Activated T-cell treated with anti-CD3 and anti-CD28 coated beads for 24 hours (primary cell): ENCODE measurements around the gene EXD1.

Source experiments
- DNase-seq: peaks from one replicate; pipeline ENCODE4 v3.0.0-alpha.2; 2020; ENCODE audit warnings: low read depth

The EXD1 gene

DNA sequence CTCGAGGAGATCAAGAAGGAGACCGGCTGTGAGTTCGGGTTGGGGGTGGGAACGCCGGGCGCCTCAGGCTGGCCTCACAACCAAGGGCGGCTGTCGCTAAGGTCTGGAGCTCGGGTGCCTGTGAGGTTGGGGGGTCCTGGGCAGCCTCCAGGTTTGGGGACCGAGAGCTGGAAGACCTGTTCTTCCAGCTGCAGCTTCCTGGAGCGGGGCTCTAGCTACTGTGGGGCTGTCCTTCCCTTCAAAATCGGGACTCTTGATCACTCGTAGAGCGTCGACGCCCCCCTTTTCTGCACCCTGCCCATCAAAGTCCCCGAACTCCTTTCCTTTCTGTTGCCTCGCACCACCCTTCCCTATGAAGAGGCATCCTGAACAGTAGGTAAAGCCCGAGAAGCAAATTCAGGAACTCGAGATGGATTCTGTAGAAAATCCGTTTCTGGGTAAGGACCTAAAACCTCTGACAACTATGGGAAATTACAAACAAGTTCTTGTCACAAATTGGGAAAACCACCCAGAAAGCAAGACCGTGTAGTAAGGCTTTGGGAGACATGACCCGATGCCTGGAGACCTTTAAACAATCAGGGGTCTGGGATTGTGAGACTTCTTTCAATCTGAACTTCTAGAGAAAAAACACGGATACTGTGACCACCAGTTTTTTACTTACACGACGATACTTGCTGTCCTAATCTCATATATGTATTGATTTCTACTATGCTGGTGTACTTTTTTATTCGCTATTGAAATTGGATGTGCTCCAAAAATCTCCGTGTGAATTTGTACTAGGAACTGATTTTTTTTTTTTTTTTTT lies 1.1 kb upstream of the EXD1 start:
- DNase-seq: no peak

DNA sequence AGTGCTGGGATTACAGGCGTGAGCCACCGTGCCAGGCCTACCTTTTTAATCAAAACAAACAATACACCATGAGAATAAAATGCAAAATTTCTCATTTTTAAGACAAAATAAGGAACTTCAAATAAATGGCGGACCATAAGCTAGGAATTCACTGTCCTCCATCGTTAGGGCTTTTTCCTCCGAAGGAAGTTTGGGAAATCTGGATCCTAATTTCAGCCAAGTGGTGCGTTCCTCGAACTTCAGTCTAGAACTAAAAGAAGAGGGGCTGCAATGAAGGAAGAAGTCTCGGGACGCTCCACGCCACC lies 260 bp downstream of the EXD1 start:
- DNase-seq: no peak

GRCh38 chr15:41219381-41219780 lies 11.2 kb downstream of the EXD1 start:
- DNase-seq: no peak

DNA sequence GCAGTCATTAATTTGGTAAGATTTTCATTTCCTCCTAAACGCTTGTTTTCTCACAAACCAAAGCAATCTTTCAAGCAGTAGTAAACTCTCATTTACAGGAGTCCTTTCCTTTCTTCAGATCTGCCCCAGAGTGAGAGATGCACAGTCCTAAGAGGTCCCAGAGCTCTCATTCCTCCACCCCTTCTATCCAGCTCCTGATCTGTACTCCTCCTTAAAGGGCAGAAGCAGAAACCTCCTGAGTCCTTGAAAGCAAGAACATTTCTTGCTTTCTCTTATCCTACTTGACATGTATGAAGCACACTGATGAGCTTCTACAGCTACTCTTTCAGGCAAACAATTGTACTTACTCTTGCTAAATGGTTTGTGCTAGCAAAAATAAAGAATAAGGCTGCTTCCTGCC lies 11.7 kb downstream of the EXD1 start:
- no peak for DNase-seq

GRCh38 chr15:41215708-41216107 lies 14.8 kb downstream of the EXD1 start:
- no peak for DNase-seq

DNA sequence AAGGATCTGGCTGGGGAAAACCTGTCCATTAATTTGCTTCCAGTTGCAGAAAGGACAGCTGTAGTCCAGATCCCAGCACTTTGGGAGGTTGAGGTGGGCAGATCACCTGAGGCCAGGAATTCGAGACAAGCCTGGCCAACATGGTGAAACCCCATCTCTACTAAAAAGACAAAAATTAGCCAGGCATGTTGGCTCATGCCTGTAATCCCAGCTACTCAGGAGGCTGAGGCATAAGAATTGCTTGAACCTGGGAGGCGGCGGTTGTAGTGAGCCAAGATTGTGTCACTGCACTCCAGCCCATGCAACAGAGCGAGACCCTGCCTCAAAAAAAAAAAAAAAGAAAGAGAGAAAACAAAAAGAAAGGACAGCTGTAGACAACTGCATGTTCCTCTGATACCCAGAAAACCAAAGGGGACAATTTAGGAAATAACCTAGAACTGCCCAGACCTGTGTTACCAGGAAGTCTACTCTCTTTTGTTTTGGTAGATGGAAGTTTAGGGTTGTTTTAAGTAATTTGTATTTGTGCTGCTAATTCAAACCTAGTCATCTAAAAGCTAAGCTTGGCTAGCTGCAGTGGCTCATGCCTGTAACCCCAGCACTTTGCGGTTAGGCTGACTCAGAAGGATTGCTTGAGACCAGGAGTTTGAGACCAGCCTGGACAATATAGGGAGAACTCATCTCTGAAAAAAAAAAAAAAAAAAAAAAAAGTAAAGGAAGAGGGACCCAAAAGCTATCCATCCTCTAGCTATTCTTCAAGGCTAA lies 22.7 kb downstream of the EXD1 start:
- no peak for DNase-seq

GRCh38 chr15:41205315-41205714 lies 25.2 kb downstream of the EXD1 start:
- no peak for DNase-seq

GRCh38 chr15:41203395-41203794 lies 27.2 kb downstream of the EXD1 start:
- no peak for DNase-seq

DNA sequence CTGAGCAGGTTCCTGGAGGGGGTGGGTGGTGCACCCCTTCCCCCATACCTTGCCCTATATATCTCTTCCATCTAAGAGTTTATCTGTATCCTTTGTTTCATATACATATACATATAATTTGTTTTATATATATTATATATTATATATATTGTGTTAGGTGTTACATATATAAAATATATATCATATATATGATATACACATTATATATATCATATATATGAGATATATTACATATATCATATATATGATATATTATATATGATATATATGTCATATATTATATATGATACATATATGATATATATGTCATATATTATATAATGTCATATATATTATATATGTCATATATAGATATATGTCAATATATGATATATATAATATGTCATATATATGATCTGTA lies 31.1 kb downstream of the EXD1 start:
- DNase-seq: no peak

GRCh38 chr15:41194444-41194843 lies 36.1 kb downstream of the EXD1 start:
- DNase-seq: no peak

DNA sequence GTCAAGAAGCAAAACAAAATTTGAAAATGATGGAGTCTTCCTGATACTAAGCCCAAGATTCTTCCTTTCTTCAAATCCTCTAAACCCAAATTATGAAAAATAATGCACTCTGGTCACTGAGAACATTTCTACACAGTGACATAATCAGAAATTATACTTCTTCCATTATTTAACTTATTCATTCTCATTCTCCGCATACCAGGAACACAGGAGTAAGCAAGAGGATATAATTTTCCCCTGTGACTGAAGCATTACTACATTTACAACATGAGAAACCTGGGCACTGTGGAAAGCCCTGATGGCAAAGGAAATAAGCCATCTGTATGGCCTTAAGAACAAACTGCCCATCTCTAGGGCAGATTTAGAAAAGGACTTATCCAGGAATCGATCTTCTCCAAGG lies 47.0 kb downstream of the EXD1 start:
- DNase-seq: no peak

- DNase-seq: no peak
Observed at GRCh38 chr15:41182266-41182665, 48.3 kb downstream of the EXD1 start.

GRCh38 chr15:41180206-41180789 lies 50.3 kb downstream of the EXD1 start:
- DNase-seq: no peak

DNA sequence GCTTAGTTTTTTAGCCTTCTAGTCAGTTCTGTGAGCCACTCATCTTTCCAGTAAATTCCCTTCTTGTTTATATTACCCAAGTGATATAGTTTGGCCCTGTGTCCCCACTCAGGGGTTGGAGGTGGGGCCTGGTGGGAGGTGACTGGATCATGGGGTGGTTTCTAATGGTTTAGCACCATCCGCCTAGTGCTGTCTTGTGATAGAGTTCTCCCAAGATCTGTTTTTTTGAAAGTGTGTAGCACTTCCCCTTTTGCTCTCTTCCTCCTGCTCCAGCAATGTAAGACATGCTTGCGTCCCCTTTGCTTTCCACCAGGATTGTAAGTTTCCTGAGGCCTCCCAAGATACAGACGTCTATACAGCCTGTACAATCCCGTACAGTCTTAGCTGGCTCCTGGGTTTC lies 60.8 kb downstream of the EXD1 start:
- no peak for DNase-seq

DNA sequence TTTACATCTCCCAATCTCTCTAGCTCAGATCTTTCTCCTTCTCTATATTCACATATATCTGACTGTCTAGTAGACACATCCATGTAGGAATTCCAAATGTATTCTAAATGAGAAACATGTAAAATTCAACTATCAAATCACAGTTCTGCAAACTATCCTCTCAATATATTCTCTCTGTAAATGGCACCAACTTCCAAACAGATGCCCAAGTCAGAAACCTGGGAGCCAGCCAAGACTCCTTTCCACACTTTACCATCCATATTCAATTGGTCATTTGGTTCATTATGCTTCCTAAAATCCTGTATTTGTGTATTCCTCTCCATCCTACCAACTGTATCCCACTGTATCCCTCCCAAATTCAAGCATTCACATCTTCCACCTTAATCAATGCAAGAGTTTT lies 61.5 kb downstream of the EXD1 start:
- no peak for DNase-seq

- DNase-seq: no peak
Observed at GRCh38 chr15:41161736-41162135, 68.8 kb downstream of the EXD1 start.

GRCh38 chr15:41161336-41161735 lies 69.2 kb downstream of the EXD1 start:
- DNase-seq: no peak

DNA sequence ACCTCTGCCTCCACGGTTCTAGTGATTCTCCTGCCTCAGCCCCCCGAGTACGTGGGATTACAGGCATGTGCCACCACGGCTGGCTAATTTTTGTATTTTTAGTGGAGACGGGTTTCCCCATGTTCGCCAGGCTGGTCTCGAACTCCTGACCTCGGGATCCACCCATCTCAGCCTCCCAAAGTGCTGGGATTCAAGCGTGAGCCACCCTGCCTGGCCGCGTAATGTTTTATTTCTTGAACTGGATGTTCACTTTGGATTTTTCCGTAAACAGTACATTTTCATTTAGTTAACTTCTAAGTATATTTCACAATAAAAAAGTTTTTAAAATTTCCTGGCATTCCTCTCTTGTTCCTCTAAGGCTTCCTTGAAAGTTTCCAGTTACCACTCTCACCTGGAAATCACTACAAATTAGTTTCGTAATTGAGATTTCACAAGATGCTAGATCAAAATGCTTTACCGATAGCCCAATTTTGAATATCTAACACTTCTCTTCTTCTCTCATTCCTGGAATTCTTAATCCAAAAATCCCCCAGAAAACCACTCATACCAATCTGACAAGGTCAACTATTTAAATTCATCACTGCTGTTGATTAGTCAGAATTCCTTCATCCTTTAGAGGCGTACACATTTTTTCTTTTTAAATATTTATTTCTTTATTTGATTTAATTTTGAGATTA lies 69.8 kb downstream of the EXD1 start:
- no peak for DNase-seq

- no peak for DNase-seq
Observed at GRCh38 chr15:41154412-41154811, 76.1 kb downstream of the EXD1 start.

- no peak for DNase-seq
Observed at GRCh38 chr15:41153733-41154132, 76.8 kb downstream of the EXD1 start.

DNA sequence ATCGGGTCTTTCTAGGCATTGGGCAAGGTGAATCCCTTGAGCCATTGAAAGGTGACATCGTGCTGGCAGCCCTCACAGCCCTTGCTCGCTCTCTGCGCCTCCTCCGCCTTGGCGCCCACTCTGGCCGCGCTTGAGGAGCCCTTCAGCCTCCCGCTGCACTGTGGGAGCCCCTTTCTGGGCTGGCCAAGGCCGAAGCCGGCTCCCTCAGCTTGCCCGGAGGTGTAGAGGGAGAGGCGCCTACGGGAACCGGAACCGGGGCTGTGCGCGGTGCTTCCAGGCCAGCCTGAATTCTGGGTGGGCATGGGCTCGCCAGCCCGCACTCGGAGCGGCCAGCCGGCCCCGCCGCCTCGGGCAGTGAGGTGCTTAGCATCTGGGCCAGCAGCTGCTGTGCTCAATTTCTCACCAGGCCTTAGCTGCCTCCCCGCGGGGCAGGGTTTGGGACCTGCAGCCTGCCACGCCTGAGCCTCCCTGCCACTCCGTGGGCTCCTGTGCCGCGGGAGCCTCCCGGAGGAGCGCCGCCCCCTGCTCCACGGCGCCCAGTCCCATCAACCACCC lies 79.0 kb downstream of the EXD1 start:
- no peak for DNase-seq

DNA sequence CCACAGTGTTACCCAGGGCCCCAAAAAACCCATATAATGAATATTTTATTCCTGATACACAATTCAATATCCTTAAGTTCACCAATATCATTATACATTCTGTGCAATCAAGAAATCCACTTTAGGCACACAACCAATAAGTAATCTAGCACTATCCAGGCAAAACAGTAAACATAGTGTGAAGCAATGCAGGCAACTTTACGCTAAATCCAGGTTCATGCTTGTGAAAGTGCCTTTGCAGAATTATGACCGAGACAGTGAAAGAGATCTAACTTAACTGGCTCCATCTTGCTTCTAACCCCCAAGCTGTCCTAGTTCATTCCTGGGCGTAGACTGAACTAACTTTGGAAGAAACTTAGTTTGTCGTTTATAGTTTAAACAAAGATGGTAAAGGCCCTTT lies 80.3 kb downstream of the EXD1 start:
- DNase-seq: no peak

- no peak for DNase-seq
Observed at GRCh38 chr15:41148065-41148464, 82.5 kb downstream of the EXD1 start.
